IMR-90 (cell line): ENCODE measurements around the gene MRTFA. TPM values are rescaled to one million over a fixed set of nuclear protein-coding genes. Genes with fewer than 3 reads are reported as not detected.

ENCODE experiments used
- ATAC-seq: fragments of 200-7000 bp; cut with Tn5 transposase; 2 replicates; pipeline ENCODE4 v1.9.1; 2020; ENCODE audit warnings: low read depth, mild to moderate bottlenecking, moderate library complexity
- BruUV-seq: library from RNA; stranded (reverse); fragments of 400-500 nt; replicated peaks from 2 replicates; lab custom pipeline; 2021; lab: Mats Ljungman, UMichigan
- CTCF ChIA-PET: fragments of 300-600 bp; formaldehyde crosslinking; extraction: SDS; loops from one replicate; lab custom pipeline; 2021; ENCODE audit warnings: antibody characterized with exemption; lab: Yijun Ruan, JAX
- POLR2A ChIA-PET: fragments of 300-600 bp; sonication (Branson Sonifier 250); formaldehyde crosslinking; loops from one replicate; lab custom pipeline; 2022; ENCODE audit warnings: antibody characterized with exemption; ENCODE audit not compliant: unreplicated experiment; lab: Charles Lee
- DNase-seq: peaks from one replicate; pipeline ENCODE4 v3.0.0; 2013
- H2AFZ ChIP-seq: replicated peaks from 2 replicates; pipeline ENCODE3; 2013; ENCODE audit warnings: low read length, mild to moderate bottlenecking; ENCODE audit not compliant: poor library complexity
- H2AK5ac ChIP-seq: 2 replicates; pipeline ENCODE4 v1.6.1; 2013; ENCODE audit warnings: low read depth, low read length, inconsistent platforms
- H2AK9ac ChIP-seq: replicated peaks from 2 replicates; pipeline ENCODE3; 2013; ENCODE audit warnings: mild to moderate bottlenecking, low read depth, low read length, moderate library complexity; ENCODE audit not compliant: poor library complexity
- H2BK120ac ChIP-seq: 2 replicates; pipeline ENCODE4 v1.6.1; 2013; ENCODE audit warnings: low read depth, low read length, inconsistent platforms
- H2BK15ac ChIP-seq: 3 replicates; pipeline ENCODE4 v1.6.1; 2013; ENCODE audit warnings: low read depth, low read length, inconsistent platforms
- H2BK20ac ChIP-seq: 2 replicates; pipeline ENCODE4 v1.6.1; 2013; ENCODE audit warnings: low read depth, mild to moderate bottlenecking, inconsistent platforms, low read length, moderate library complexity
- H2BK5ac ChIP-seq: 2 replicates; pipeline ENCODE4 v1.6.1; 2013; ENCODE audit warnings: mild to moderate bottlenecking, low read depth, low read length, inconsistent platforms; ENCODE audit not compliant: poor library complexity, severe bottlenecking
- H3K14ac ChIP-seq: replicated peaks from 2 replicates; pipeline ENCODE4 v1.6.1; 2013; ENCODE audit warnings: low read depth, low read length, inconsistent platforms
- H3K18ac ChIP-seq: 2 replicates; pipeline ENCODE4 v1.6.1; 2013; ENCODE audit warnings: low read depth, low read length, control low read depth
- H3K23ac ChIP-seq: 2 replicates; pipeline ENCODE4 v1.6.1; 2013; ENCODE audit warnings: low read depth, low read length, inconsistent platforms
- H3K27ac ChIP-seq: 2 replicates; pipeline ENCODE4 v1.5.1; 2013; ENCODE audit warnings: mild to moderate bottlenecking, control low read depth, low read length; ENCODE audit not compliant: insufficient read depth
- H3K27me3 ChIP-seq: 2 replicates; pipeline ENCODE4 v1.6.1; 2013; ENCODE audit warnings: low read length; ENCODE audit not compliant: control insufficient read depth, insufficient read depth
- H3K36me3 ChIP-seq: 2 replicates; pipeline ENCODE4 v1.6.1; 2013; ENCODE audit warnings: low read length, mixed read lengths; ENCODE audit not compliant: control insufficient read depth, insufficient read depth
- H3K4ac ChIP-seq: 2 replicates; pipeline ENCODE4 v1.6.1; 2013; ENCODE audit warnings: low read depth, low read length, inconsistent platforms
- H3K4me1 ChIP-seq: 2 replicates; pipeline ENCODE4 v1.6.1; 2013; ENCODE audit warnings: low read length, mixed read lengths; ENCODE audit not compliant: control insufficient read depth, insufficient read depth
- H3K4me2 ChIP-seq: 2 replicates; pipeline ENCODE4 v1.6.1; 2013; ENCODE audit warnings: low read depth, mild to moderate bottlenecking, control low read depth, low read length, moderate library complexity
- H3K4me3 ChIP-seq: 2 replicates; pipeline ENCODE4 v1.5.1; 2013; ENCODE audit warnings: low read depth, mild to moderate bottlenecking, control low read depth, low read length, moderate library complexity; ENCODE audit not compliant: insufficient read depth
- H3K56ac ChIP-seq: 2 replicates; pipeline ENCODE4 v1.6.1; 2013; ENCODE audit warnings: low read length, inconsistent platforms; ENCODE audit not compliant: insufficient read depth; ENCODE audit errors: extremely low read depth
- H3K79me1 ChIP-seq, 2 experiments: 2 replicates each; pipeline ENCODE4 v1.6.1; 2013; ENCODE audit warnings: low read length in 2 of 2, inconsistent platforms in 1 of 2, low read depth in 1 of 2
- H3K9ac ChIP-seq: 2 replicates; pipeline ENCODE4 v1.6.1; 2013; ENCODE audit warnings: low read depth, low read length, control low read depth
- H3K9me1 ChIP-seq: 2 replicates; pipeline ENCODE4 v1.6.1; 2013; ENCODE audit warnings: low read length, inconsistent platforms; ENCODE audit not compliant: insufficient read depth
- H3K9me3 ChIP-seq: 2 replicates; pipeline ENCODE4 v1.6.1; 2013; ENCODE audit warnings: low read length; ENCODE audit not compliant: control insufficient read depth, insufficient read depth
- H4K20me1 ChIP-seq: 2 replicates; pipeline ENCODE4 v1.6.1; 2013; ENCODE audit warnings: low read length, inconsistent platforms; ENCODE audit not compliant: insufficient read depth
- H4K5ac ChIP-seq: 2 replicates; pipeline ENCODE4 v1.6.1; 2013; ENCODE audit warnings: mild to moderate bottlenecking, low read depth, low read length, control low read depth
- H4K8ac ChIP-seq, 2 experiments: 2 replicates each; pipeline ENCODE4 v1.6.1; 2013; ENCODE audit warnings: low read depth in 2 of 2, low read length in 2 of 2, control low read depth in 1 of 2, inconsistent platforms in 1 of 2
- H4K91ac ChIP-seq: 2 replicates; pipeline ENCODE4 v1.6.1; 2013; ENCODE audit warnings: low read depth, low read length, inconsistent platforms; ENCODE audit not compliant: insufficient read depth
- CTCF ChIP-seq: conservative IDR thresholded peaks from 2 replicates; pipeline ENCODE4 v1.5.1; 2012; ENCODE audit warnings: mild to moderate bottlenecking, low read depth, low read length, improper control_type of control experiment
- FOS ChIP-seq: fragments of 150-350 bp; IDR thresholded peaks from 2 replicates; pipeline ENCODE4 v1.6.1; 2016; ENCODE audit warnings: low read depth, low read length
- NFE2L2 ChIP-seq: fragments of 150-350 bp; IDR thresholded peaks from 2 replicates; pipeline ENCODE4 v1.6.1; 2016; ENCODE audit warnings: low read depth, mild to moderate bottlenecking, low read length
- WGBS, 2 experiments: methylation state at CpG; one replicate each; pipeline versions ENCODE4 v1.1.5 to v1.1.7; 2013; ENCODE audit warnings: missing lambda C conversion rate in 2 of 2; ENCODE audit not compliant: insufficient read length in 1 of 2; ENCODE audit errors: extremely low coverage in 2 of 2; 5-methylcytosine and 5-hydroxymethylcytosine counted together
- dilution Hi-C: fragments of 300-500 bp; cut with HindIII; formaldehyde crosslinking; loops from one replicate; pipeline ENCODE4 v1.14.3; 2018; ENCODE audit warnings: low sequenced_read_pairs; ENCODE audit not compliant: unreplicated experiment
- in situ Hi-C: fragments of 300-500 bp; cut with MboI; formaldehyde crosslinking; loops from 3 replicates; pipeline ENCODE4 v1.14.3; 2019; ENCODE audit warnings: low sequenced_read_pairs, inconsistent platforms, mixed read lengths
- intact Hi-C: fragments of 100-400 bp; cut with micrococcal nuclease; formaldehyde crosslinking; loops from 2 replicates; pipeline ENCODE4 v1.10.0; 2022
- polyA plus RNA-seq, 3 experiments: library from polyadenylated mRNA; depleted of rRNA; stranded (reverse); fragments of >200 nt; gene quantifications; 2 replicates each; pipeline ENCODE4 v1.2.3, GENCODE V29; 2012; ENCODE audit warnings: low replicate concordance in 1 of 3
- total RNA-seq: library from RNA; depleted of rRNA; stranded (reverse); fragments of >200 nt; gene quantifications from 2 replicates; pipeline ENCODE4 v1.2.3, GENCODE V29; 2012

Gene MRTFA
- total and polyA plus RNA-seq, 2 of the 4 experiments (the other 2 are of a cell fraction) = 12.5 to 17.2 TPM

- Histone ChIP-seq H2BK15ac (no peak overlapping the region), H3K36me3 (no peaks in the 10 kb centered on the region), H2BK120ac (no peak overlapping the region), H3K79me1 (peaks cover 53 to 85% of the 10 kb centered on the region in 2 experiments), H3K9ac (no peak overlapping the region), H2AFZ (no peak overlapping the region), H3K4ac (no peak overlapping the region), H2AK5ac (no peak overlapping the region), H3K27me3 (no peaks in the 10 kb centered on the region), H3K14ac (0 out of 2 replicates have a peak overlapping the region, but pooled peaks have one; percentile 14), H2BK5ac (peak overlapping the region; percentile 6), H3K9me1 (peaks cover 23% of the 10 kb centered on the region), H4K91ac (no peak overlapping the region), H3K4me2 (no peak overlapping the region), H3K9me3 (no peaks in the 10 kb centered on the region), H4K5ac (no peak overlapping the region), H3K18ac (no peak overlapping the region), H3K4me1 (no peaks in the 10 kb centered on the region; the same call in 1 of the 2 replicates), H2AK9ac (no peak overlapping the region), H3K27ac (no peak overlapping the region), H4K8ac (no peak overlapping the region), H4K20me1 (peaks cover 37% of the 10 kb centered on the region), H2BK20ac (no peak overlapping the region), H3K4me3 (no peak overlapping the region), H3K56ac (no peak overlapping the region), H3K23ac (0 out of 2 replicates have a peak overlapping the region, but pooled peaks have one; percentile 25)
- ATAC-seq (peak; percentile 69), DNase-seq (peak; percentile 75)
- intact Hi-C loops = no loop called here
- in situ Hi-C loops = no loop called here
- WGBS, 2 experiments = no CpG with 5 or more reads among the region's 3 CpGs
- no TSS peak for BruUV-seq
- dilution Hi-C loops = no loop called here
- TF ChIP-seq FOS (peak; percentile 23; the same call in 1 of the 2 replicates), NFE2L2 (peak; percentile 83; the same call in 1 of the 2 replicates), CTCF (no peak)
- ChIA-PET POLR2A (no interaction called here), CTCF (interaction anchor here (0.6 kb wide), 3 partner anchors 25 to 205 kb away, joined by 3 to 4 read pairs (median 4); no protein-coding TSS in a partner anchor)
These were observed 252.6 kb downstream of the MRTFA start for GRCh38 chr22:40383905-40384304.
